Kidney epithelial cell (primary cell): Measurements from ENCODE around the gene ACOT9. TPM values are rescaled to one million over a fixed set of nuclear protein-coding genes. Genes with fewer than 3 reads are reported as not detected.
A peak's percentile ranks its signal among the peaks of the same experiment; 100 is the strongest.

Source experiments
- DNase-seq: peaks from one replicate; pipeline ENCODE4 v3.0.0-alpha.2; 2010; ENCODE audit warnings: low read depth
- H3K27me3 ChIP-seq: 2 replicates; pipeline ENCODE4 v1.6.0; 2011; ENCODE audit warnings: low read length; ENCODE audit not compliant: control insufficient read depth, insufficient read depth
- H3K36me3 ChIP-seq: 2 replicates; pipeline ENCODE4 v1.5.1; 2011; ENCODE audit warnings: low read length; ENCODE audit not compliant: control insufficient read depth, insufficient read depth
- H3K4me3 ChIP-seq: 2 replicates; pipeline ENCODE4 v1.5.1; 2011; ENCODE audit warnings: low read depth, mild to moderate bottlenecking, control low read depth, low read length
- total RNA-seq: library from RNA; depleted of rRNA; stranded (reverse); fragments of >200 nt; gene quantifications from 2 replicates; pipeline ENCODE4 v1.2.3, GENCODE V29; 2015
- TF ChIP-seq, protein P1 (sequence below): IDR thresholded peaks from 2 replicates; pipeline ENCODE4 v1.5.1; 2011; ENCODE audit warnings: mild to moderate bottlenecking, moderate library complexity, low read length, control low read depth, inconsistent platforms; ENCODE audit not compliant: insufficient read depth, poor library complexity, severe bottlenecking

The ACOT9 gene
- total RNA-seq, 1 donor from 2014 or later = 55.5 TPM

DNA sequence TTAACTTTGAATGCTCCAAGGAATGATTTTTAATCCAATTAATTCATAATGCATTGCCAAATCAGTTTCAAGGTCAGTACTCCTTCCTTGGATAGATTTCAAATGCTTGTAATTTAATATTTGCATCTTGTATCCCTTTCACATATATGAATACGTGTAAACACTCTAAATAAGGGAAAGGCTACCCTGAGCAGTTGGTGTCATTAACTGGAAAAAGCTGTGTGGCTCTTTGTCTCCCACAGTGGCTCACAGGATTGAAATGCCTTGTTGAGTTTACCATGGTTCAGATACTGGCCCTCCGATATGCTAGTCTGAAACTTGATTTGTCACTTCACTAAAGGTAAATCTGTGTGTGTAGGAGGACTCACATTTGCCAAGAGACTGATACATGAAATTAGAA lies 16.7 kb upstream of the ACOT9 start:
- no peak for DNase-seq
- Histone ChIP-seq H3K27me3 (no peaks in the 10 kb centered on the region), H3K4me3 (no peak overlapping the region), H3K36me3 (no peaks in the 10 kb centered on the region)
- TF ChIP-seq, protein P1, sequence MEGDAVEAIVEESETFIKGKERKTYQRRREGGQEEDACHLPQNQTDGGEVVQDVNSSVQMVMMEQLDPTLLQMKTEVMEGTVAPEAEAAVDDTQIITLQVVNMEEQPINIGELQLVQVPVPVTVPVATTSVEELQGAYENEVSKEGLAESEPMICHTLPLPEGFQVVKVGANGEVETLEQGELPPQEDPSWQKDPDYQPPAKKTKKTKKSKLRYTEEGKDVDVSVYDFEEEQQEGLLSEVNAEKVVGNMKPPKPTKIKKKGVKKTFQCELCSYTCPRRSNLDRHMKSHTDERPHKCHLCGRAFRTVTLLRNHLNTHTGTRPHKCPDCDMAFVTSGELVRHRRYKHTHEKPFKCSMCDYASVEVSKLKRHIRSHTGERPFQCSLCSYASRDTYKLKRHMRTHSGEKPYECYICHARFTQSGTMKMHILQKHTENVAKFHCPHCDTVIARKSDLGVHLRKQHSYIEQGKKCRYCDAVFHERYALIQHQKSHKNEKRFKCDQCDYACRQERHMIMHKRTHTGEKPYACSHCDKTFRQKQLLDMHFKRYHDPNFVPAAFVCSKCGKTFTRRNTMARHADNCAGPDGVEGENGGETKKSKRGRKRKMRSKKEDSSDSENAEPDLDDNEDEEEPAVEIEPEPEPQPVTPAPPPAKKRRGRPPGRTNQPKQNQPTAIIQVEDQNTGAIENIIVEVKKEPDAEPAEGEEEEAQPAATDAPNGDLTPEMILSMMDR = no peak

DNA sequence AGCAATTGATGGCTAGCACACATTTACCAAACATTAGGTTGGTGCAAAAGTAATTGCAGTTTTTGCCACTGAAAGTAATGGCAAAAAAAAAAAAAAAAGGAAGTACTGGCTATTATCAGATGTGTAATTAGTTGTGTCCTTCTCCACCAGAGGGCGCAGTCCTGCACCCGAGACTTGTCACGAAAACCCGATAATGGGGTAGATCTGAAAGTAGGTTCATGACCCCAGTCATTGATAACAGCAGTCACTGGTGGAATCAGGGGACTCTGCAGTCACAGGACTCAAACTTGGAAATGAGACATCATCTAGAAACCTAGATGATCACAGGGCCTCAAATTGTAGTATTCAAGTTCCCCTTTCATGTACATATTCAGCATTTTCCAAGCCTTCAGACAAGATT lies 13.1 kb upstream of the ACOT9 start:
- H3K36me3 ChIP-seq = no peaks in the 10 kb centered on the region
- H3K27me3 ChIP-seq = no peaks in the 10 kb centered on the region
- no peak for DNase-seq
- H3K4me3 ChIP-seq = no peak overlapping the region
- TF ChIP-seq, protein P1 = peak; percentile 45

DNA sequence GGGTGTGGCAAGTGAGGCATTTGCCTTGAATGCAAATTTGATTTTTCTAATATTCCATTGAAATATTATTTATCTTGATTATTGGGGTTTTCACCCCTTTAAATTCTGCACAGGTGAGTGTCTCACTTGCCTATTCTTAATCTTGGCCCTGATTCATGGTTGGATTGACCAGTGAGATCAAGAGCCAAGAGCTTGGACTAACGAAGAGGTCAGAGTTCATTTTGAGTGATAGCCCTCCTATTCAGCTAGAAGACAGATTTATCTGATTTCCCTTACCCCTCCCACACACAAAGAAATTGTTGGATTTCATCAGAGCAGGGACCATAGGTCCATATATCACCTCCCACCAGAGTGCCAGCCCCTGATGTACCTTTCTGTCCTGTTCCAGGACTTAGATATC lies 11.6 kb upstream of the ACOT9 start:
- TF ChIP-seq, protein P1 = no peak
- H3K27me3 ChIP-seq = no peaks in the 10 kb centered on the region
- no peak for DNase-seq
- no peak overlapping the region for H3K4me3 ChIP-seq
- H3K36me3 ChIP-seq = no peaks in the 10 kb centered on the region

DNA sequence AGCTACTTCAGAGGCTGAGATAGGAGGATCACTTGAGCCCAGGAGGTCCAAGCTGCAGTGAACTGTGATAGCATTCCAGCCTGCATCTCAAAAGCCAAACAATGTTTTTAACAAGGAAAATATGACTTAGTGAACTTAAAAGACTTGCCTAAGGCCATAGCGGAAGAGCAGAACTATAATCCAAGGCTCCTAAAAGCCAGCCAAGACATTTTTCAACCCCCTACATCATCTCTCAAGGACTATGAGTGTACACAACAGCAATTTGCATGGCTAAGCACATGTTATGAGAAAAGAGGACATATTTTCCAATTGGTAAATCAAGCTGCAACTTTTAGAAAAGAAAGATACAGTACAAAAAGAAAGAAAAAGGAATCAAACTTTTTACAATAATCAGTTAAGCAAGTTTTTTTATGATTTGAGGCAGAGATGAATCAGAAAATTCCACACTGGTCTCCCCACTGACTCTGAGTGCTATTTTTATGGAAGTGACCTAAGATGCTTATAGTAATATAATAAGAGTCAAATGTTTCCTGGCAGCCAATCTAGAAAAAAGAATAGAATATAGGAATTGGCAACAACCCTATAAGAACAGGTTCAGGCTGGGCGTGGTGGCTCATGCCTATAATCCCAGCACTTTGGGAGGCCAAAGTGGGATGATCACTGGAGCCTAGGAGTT lies 9.8 kb upstream of the ACOT9 start:
- H3K36me3 ChIP-seq = no peaks in the 10 kb centered on the region
- no peak overlapping the region for H3K4me3 ChIP-seq
- TF ChIP-seq, protein P1 = no peak
- H3K27me3 ChIP-seq = no peaks in the 10 kb centered on the region
- DNase-seq = no peak

DNA sequence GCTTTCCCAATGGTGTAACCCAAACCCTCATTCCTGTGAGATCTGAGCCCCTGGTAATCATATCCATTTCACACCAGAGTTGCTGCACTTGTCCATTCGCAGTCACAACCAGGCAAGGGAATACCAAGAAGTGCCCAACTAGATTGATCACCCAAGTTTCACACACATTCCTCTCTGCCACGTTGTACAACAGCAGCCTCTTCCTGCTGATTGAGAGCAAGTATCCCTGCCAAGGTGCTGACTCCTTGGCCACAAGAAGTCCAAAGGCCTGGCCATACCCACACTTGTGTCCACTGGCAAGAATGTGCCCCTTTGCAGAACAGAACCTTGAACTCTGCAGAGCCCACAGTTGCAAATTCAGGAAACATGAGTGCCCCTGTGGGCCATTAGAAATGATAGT lies 6.5 kb upstream of the ACOT9 start:
- no peaks in the 10 kb centered on the region for H3K36me3 ChIP-seq
- no peaks in the 10 kb centered on the region for H3K27me3 ChIP-seq
- no peak for DNase-seq
- TF ChIP-seq, protein P1 = no peak
- H3K4me3 ChIP-seq = no peak overlapping the region

DNA sequence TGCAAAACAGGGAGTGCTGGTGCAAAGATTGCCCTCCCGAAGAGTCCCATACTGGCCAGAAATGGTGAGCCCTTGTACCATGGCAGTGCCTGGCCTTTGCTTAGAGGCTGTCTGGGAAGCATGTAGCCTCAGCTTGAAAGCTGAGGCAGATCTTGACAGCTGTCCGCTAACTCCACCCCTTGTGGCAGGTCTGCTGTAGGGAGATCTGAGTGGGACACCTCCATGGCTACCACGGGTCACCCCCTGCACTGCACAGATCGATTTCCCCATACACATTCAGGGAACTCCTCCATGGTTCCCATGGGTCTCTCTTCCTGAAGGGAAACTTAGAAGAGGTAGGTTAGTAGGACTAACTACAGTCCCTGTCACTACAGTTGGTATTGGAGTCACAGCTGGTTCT lies 6.1 kb upstream of the ACOT9 start:
- no peaks in the 10 kb centered on the region for H3K27me3 ChIP-seq
- DNase-seq = no peak
- TF ChIP-seq, protein P1 = no peak
- no peaks in the 10 kb centered on the region for H3K36me3 ChIP-seq
- no peak overlapping the region for H3K4me3 ChIP-seq
